HG03558 (cell line): ENCODE measurements around the gene ATP5MC2.

Source experiments
- ATAC-seq: cut with Tn5 transposase; IDR thresholded peaks from one replicate; pipeline ENCODE4 v1.9.1; 2021; ENCODE audit warnings: moderate number of reproducible peaks; ENCODE audit not compliant: unreplicated experiment; ENCODE audit errors: extremely low read depth

The ATP5MC2 gene

DNA sequence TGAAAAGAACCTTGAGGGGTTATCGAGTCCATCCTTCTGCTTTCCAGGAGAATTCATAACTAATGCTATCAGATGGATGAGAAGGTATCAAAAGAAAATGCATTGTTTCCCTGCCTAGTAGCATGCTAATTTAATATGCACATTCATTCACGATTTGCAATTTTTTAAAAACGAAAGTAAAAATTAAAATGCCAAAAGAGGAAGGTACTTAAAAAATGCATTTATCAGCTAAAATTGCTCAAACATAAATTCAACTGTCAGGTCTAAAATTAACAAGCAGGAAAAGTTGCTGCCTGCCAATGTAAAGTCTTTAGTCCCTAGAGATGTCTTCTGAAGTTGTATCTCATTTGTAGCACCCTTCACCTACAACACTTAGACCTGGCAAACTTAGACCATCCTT, 57.6 kb downstream of the ATP5MC2 start:
- no peak for ATAC-seq

DNA sequence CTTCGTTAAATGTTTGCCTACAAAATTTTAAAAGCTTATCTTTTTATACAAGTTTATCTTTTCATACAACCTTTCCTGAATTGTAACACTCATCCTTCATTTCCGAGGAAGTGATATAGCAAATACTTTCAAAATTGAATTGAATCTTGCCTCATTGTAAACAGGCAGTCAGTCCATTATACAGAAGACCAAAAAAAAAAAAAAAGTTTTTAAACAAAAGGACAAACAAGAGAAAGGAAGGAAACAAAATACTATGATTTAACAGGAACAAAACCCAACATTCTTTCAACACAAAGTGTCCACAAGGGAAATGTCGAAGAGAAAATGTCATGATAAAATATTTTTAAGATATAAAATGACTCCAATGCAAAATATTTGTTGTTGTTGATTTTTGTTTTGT, 58.2 kb downstream of the ATP5MC2 start:
- no peak for ATAC-seq

DNA sequence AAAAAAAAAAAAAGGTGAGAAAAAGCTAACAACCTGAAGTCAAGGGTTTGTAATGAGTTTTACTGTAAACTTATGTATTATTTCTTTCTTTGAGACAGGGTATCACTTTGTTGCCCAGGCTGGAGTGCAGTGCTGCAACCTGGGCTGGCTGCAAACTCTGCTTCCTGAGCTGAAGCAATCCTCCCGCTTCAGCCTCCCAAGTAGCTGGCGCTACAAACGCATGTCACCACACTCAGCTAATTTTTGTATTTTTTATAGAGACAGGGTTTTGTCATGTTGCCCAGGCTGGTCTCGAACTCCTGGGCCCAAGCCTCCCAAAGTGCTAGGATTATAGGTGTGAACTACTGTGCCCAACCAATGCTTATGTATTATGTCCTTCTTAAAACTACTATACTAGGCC, 58.9 kb downstream of the ATP5MC2 start:
- ATAC-seq, result no peak
